HCT116 (cell line): Measurements from ENCODE around the gene ZNF605.
"Not testable (repeated sequence)": the region's sequence is repeated elsewhere in the genome, so short reads cannot be mapped to it uniquely, and the experiment has no call there.

Experiments used
- EZH2 ChIP-seq: fragments of 200-600 bp; sonication (generic); IDR thresholded peaks from 2 replicates; pipeline ENCODE4 v1.6.1; 2017; ENCODE audit warnings: antibody characterized with exemption, mixed run types
- POLR2AphosphoS5 ChIP-seq: IDR thresholded peaks from 2 replicates; pipeline ENCODE4 v1.6.1; 2011; ENCODE audit warnings: mild to moderate bottlenecking, low read depth, low read length, moderate library complexity
- REST ChIP-seq: IDR thresholded peaks from 2 replicates; pipeline ENCODE4 v1.6.1; 2012; ENCODE audit warnings: low read depth
- ZFX ChIP-seq: fragments of 450-650 bp; IDR thresholded peaks from 2 replicates; pipeline ENCODE4 v1.6.1; 2017
- TF ChIP-seq, protein P1 (sequence below), 3 experiments: fragments of 200-600 bp in 1 of 3; sonication (generic) in 1 of 3; IDR thresholded peaks in 2 of 3; conservative IDR thresholded peaks in 1 of 3; 2 replicates each; pipeline ENCODE4 v1.5.1; 2012 to 2017; ENCODE audit warnings: low read depth in 2 of 3, low read length in 2 of 3, antibody characterized with exemption in 1 of 3, borderline replicate concordance in 1 of 3, control low read depth in 1 of 3, mild to moderate bottlenecking in 1 of 3, mixed read lengths in 1 of 3, mixed run types in 1 of 3, moderate library complexity in 1 of 3; ENCODE audit not compliant: insufficient read depth in 1 of 3

- not testable (repeated sequence) for TF ChIP-seq POLR2AphosphoS5, EZH2, REST, ZFX
- TF ChIP-seq, protein P1, sequence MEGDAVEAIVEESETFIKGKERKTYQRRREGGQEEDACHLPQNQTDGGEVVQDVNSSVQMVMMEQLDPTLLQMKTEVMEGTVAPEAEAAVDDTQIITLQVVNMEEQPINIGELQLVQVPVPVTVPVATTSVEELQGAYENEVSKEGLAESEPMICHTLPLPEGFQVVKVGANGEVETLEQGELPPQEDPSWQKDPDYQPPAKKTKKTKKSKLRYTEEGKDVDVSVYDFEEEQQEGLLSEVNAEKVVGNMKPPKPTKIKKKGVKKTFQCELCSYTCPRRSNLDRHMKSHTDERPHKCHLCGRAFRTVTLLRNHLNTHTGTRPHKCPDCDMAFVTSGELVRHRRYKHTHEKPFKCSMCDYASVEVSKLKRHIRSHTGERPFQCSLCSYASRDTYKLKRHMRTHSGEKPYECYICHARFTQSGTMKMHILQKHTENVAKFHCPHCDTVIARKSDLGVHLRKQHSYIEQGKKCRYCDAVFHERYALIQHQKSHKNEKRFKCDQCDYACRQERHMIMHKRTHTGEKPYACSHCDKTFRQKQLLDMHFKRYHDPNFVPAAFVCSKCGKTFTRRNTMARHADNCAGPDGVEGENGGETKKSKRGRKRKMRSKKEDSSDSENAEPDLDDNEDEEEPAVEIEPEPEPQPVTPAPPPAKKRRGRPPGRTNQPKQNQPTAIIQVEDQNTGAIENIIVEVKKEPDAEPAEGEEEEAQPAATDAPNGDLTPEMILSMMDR (IDR thresholded peaks at IDR 0.05 in 2 of 3, conservative IDR thresholded peaks at IDR 0.05 in 1 of 3; ENCODE audit: borderline replicate concordance in 1 of 3, insufficient read depth in 1 of 3, low read depth in 2 of 3, low read length in 2 of 3), result not testable (repeated sequence)
Observed at GRCh38 chr12:132907789-132908144, 48.3 kb downstream of the ZNF605 start.
